ENCODE data around the gene FAM114A1.
A peak's percentile ranks its signal among the peaks of the same experiment; 100 is the strongest.

DNA sequence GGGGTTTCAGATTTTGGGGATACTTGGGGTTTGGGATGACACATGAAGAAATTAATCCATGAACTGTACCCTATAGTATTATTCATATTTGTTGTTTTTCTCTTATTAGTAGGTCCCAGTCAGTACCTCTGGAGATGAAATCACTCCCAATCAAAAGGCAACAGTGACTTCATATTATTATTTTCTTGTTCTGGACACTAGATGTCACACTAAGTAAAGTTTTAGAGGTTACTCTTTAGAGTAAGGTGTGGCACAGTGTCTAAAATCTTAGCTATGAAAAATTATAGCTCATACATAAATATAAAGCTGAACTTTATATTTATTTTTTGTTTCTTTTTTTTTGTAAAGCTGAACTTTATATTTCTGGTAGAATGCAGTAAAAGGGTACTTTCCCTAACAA is 35.1 kb downstream of the FAM114A1 start:
- TF ChIP-seq, protein P1, sequence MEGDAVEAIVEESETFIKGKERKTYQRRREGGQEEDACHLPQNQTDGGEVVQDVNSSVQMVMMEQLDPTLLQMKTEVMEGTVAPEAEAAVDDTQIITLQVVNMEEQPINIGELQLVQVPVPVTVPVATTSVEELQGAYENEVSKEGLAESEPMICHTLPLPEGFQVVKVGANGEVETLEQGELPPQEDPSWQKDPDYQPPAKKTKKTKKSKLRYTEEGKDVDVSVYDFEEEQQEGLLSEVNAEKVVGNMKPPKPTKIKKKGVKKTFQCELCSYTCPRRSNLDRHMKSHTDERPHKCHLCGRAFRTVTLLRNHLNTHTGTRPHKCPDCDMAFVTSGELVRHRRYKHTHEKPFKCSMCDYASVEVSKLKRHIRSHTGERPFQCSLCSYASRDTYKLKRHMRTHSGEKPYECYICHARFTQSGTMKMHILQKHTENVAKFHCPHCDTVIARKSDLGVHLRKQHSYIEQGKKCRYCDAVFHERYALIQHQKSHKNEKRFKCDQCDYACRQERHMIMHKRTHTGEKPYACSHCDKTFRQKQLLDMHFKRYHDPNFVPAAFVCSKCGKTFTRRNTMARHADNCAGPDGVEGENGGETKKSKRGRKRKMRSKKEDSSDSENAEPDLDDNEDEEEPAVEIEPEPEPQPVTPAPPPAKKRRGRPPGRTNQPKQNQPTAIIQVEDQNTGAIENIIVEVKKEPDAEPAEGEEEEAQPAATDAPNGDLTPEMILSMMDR (conservative IDR thresholded peaks at IDR 0.05): peak; percentile 42
- TF ChIP-seq ZFX (IDR thresholded peaks at IDR 0.05): no peak
